CD4-positive, alpha-beta T cell treated with Interleukin-15 for 4 hours (primary cell): ENCODE measurements around the gene TMTC2.

Source experiments
- DNase-seq: peaks from one replicate; pipeline ENCODE4 v3.0.0-alpha.2; 2020; ENCODE audit warnings: low spot score

Gene TMTC2

GRCh38 chr12:82686168-82687020 is at the start of gene TMTC2:
TSS of gene TMTC2 (plus strand) at chr12:82686906.
- peak; percentile 90 for DNase-seq

- DNase-seq, result no peak
Measured at GRCh38 chr12:82638324-82638723, 48.4 kb upstream of the TMTC2 start.

- DNase-seq, result no peak
Measured at GRCh38 chr12:82644896-82645295, 41.8 kb upstream of the TMTC2 start.

- DNase-seq, result no peak
Measured at GRCh38 chr12:82645414-82645813, 41.3 kb upstream of the TMTC2 start.

GRCh38 chr12:82647853-82648252 is 38.9 kb upstream of the TMTC2 start:
- no peak for DNase-seq

- no peak for DNase-seq
Measured at GRCh38 chr12:82648259-82648909, 38.3 kb upstream of the TMTC2 start.

- DNase-seq, result peak; percentile 32
Measured at GRCh38 chr12:82650627-82651337, 35.9 kb upstream of the TMTC2 start.

- no peak for DNase-seq
Measured at GRCh38 chr12:82651489-82651888, 35.2 kb upstream of the TMTC2 start.

GRCh38 chr12:82652071-82652470 is 34.6 kb upstream of the TMTC2 start:
- no peak for DNase-seq

- DNase-seq, result no peak
Measured at GRCh38 chr12:82655751-82656150, 31.0 kb upstream of the TMTC2 start.

GRCh38 chr12:82659343-82660207 is 27.1 kb upstream of the TMTC2 start:
- no peak for DNase-seq

GRCh38 chr12:82660541-82661325 is 26.0 kb upstream of the TMTC2 start:
- DNase-seq, result no peak

- DNase-seq, result no peak
Measured at GRCh38 chr12:82663893-82664292, 22.8 kb upstream of the TMTC2 start.

GRCh38 chr12:82665142-82665923 is 21.4 kb upstream of the TMTC2 start:
- no peak for DNase-seq

GRCh38 chr12:82666830-82667229 is 19.9 kb upstream of the TMTC2 start:
- DNase-seq, result no peak

- DNase-seq, result no peak
Measured at GRCh38 chr12:82671673-82672195, 15.0 kb upstream of the TMTC2 start.

GRCh38 chr12:82672811-82673495 is 13.8 kb upstream of the TMTC2 start:
- DNase-seq, result no peak

- no peak for DNase-seq
Measured at GRCh38 chr12:82673698-82674097, 13.0 kb upstream of the TMTC2 start.

GRCh38 chr12:82675246-82675645 is 11.5 kb upstream of the TMTC2 start:
- no peak for DNase-seq
